ENCODE measurements around the gene DTNBP1.
"Not testable (repeated sequence)": the region's sequence is repeated elsewhere in the genome, so short reads cannot be mapped to it uniquely, and the experiment has no call there.

DTNBP1 gene

DNA sequence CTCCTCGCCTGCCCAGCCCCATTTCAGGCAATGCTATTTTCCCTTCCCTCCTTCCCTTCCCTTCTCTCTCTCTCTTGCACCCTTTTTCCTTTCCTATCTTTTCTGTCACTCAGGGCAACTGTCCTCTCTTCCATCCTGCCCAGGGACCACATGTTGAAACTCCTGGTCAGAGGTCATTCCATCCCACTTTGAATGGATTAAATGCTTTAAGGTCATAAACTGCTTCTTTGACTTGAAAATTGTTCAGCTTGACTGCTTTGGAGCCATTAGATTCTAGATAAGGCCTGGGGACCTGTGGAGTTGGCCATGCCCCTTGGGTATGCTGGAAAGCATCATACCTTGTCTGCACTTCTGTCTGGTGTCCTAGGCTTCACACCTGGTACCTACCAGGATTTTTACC is 106.1 kb downstream of the DTNBP1 start:
- Mint-ChIP-seq H3K4me3 (no peak overlapping the region), H3K36me3 (ENCODE audit: low read depth) (no peaks in the 10 kb centered on the region), H3K27ac (no peak overlapping the region), H3K27me3 (ENCODE audit: low read depth) (no peaks in the 10 kb centered on the region), H3K4me1 (ENCODE audit: low read depth) (peaks cover 2% of the 10 kb centered on the region), H3K9me3 (no peaks in the 10 kb centered on the region)

GRCh38 chr6:15555101-15556038 is 107.5 kb downstream of the DTNBP1 start:
- no peaks in the 10 kb centered on the region for H3K36me3 Mint-ChIP-seq (ENCODE audit: low read depth)
- H3K27me3 Mint-ChIP-seq (ENCODE audit: low read depth) = no peaks in the 10 kb centered on the region
- H3K4me1 Mint-ChIP-seq (ENCODE audit: low read depth) = peaks cover 6% of the 10 kb centered on the region
- no peak overlapping the region for H3K27ac Mint-ChIP-seq
- no peaks in the 10 kb centered on the region for H3K9me3 Mint-ChIP-seq
- H3K4me3 Mint-ChIP-seq = no peak overlapping the region

DNA sequence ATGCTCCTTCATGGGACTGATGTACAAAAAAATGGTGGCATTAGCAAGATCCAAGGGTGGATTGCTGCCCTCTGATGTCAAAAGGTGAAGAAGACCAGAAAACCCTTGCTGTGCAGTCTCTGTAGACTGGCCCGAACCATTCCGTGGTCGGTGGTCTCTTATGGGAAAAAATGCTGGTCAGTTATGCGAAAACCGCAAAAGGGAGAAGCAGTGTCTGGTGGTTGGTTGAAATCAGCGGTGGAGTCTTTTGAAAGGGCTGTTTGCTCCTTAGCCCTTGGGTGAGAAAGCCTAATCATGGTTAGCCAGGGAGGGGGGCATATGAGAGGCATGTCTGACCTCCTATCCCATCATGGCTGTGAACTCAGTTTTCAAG is 108.1 kb downstream of the DTNBP1 start:
- Mint-ChIP-seq H3K9me3 (no peaks in the 10 kb centered on the region), H3K4me3 (no peak overlapping the region), H3K4me1 (ENCODE audit: low read depth) (peaks cover 6% of the 10 kb centered on the region), H3K36me3 (ENCODE audit: low read depth) (no peaks in the 10 kb centered on the region), H3K27me3 (ENCODE audit: low read depth) (no peaks in the 10 kb centered on the region), H3K27ac (no peak overlapping the region)

- Mint-ChIP-seq H3K4me3 (no peak overlapping the region), H3K27ac (no peak overlapping the region), H3K9me3 (no peaks in the 10 kb centered on the region), H3K36me3 (ENCODE audit: low read depth) (no peaks in the 10 kb centered on the region), H3K4me1 (ENCODE audit: low read depth) (peaks cover 6% of the 10 kb centered on the region), H3K27me3 (ENCODE audit: low read depth) (no peaks in the 10 kb centered on the region)
Measured at GRCh38 chr6:15553736-15554294, 109.0 kb downstream of the DTNBP1 start.

GRCh38 chr6:15553031-15553430 is 109.8 kb downstream of the DTNBP1 start:
- peaks cover 6% of the 10 kb centered on the region for H3K4me1 Mint-ChIP-seq (ENCODE audit: low read depth)
- no peak overlapping the region for H3K4me3 Mint-ChIP-seq

DNA sequence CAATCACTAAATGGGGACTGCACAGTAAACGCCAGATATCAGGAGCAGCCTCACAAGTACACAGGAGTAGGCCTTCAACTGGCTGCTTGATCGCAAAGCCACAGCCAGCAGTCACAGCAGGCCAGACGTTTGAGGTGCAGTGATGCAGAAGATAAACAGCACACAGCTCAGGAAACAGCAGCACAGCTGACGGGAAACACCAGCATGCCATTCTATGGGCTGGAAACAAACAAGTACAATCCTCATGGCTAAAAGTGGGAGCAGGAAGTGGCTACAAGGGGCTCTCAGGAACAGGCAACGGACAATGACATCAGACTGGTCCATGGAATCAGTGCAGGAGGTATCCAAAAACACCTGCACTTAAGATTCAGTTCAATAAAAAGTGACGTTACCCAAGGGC is 111.0 kb downstream of the DTNBP1 start:
- no peaks in the 10 kb centered on the region for H3K9me3 Mint-ChIP-seq
- peaks cover 6% of the 10 kb centered on the region for H3K4me1 Mint-ChIP-seq (ENCODE audit: low read depth)
- no peak overlapping the region for H3K4me3 Mint-ChIP-seq
- no peaks in the 10 kb centered on the region for H3K27me3 Mint-ChIP-seq (ENCODE audit: low read depth)
- no peak overlapping the region for H3K27ac Mint-ChIP-seq
- no peaks in the 10 kb centered on the region for H3K36me3 Mint-ChIP-seq (ENCODE audit: low read depth)

More at GRCh38 chr6:15553031-15553430, 109.8 kb downstream of the DTNBP1 start:
- Mint-ChIP-seq H3K9me3 (no peaks in the 10 kb centered on the region), H3K27ac (no peak overlapping the region), H3K27me3 (ENCODE audit: low read depth) (no peaks in the 10 kb centered on the region), H3K36me3 (ENCODE audit: low read depth) (no peaks in the 10 kb centered on the region)

- H3K9me3 Mint-ChIP-seq = no peaks in the 10 kb centered on the region
- H3K36me3 Mint-ChIP-seq (ENCODE audit: low read depth) = no peaks in the 10 kb centered on the region
- no peak overlapping the region for H3K27ac Mint-ChIP-seq
- H3K4me1 Mint-ChIP-seq (ENCODE audit: low read depth) = peaks cover 6% of the 10 kb centered on the region
- no peaks in the 10 kb centered on the region for H3K27me3 Mint-ChIP-seq (ENCODE audit: low read depth)
- H3K4me3 Mint-ChIP-seq = no peak overlapping the region
Measured at GRCh38 chr6:15551262-15551661, 111.6 kb downstream of the DTNBP1 start.

GRCh38 chr6:15550546-15551123 is 112.2 kb downstream of the DTNBP1 start:
- Mint-ChIP-seq H3K4me1 (ENCODE audit: low read depth) (peaks cover 6% of the 10 kb centered on the region), H3K36me3 (ENCODE audit: low read depth) (no peaks in the 10 kb centered on the region), H3K9me3 (no peaks in the 10 kb centered on the region), H3K27me3 (ENCODE audit: low read depth) (no peaks in the 10 kb centered on the region), H3K4me3 (no peak overlapping the region), H3K27ac (no peak overlapping the region)

DNA sequence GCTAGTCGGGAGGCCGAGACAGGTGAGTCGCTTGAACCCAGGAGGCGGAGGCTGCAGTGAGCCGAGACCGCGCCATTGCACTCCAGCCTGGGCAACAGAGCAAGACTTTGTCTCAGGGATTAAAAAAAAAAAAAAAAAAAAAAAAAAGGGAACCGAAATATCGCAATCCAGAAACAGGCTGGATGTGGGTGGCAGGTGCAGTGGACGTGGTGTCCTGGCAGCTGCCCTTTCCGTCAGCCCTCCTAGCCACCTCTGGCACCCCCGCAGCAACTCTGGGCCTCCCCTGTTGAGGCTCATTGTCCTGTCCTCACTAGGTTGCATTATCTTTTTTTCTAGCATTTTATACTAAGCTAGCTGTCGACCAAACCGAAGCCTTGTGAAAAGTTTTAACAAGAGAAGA is 113.5 kb downstream of the DTNBP1 start:
- no peak overlapping the region for H3K4me3 Mint-ChIP-seq
- no peaks in the 10 kb centered on the region for H3K27me3 Mint-ChIP-seq (ENCODE audit: low read depth)
- no peaks in the 10 kb centered on the region for H3K9me3 Mint-ChIP-seq
- no peaks in the 10 kb centered on the region for H3K36me3 Mint-ChIP-seq (ENCODE audit: low read depth)
- peaks cover 6% of the 10 kb centered on the region for H3K4me1 Mint-ChIP-seq (ENCODE audit: low read depth)
- H3K27ac Mint-ChIP-seq = no peak overlapping the region

DNA sequence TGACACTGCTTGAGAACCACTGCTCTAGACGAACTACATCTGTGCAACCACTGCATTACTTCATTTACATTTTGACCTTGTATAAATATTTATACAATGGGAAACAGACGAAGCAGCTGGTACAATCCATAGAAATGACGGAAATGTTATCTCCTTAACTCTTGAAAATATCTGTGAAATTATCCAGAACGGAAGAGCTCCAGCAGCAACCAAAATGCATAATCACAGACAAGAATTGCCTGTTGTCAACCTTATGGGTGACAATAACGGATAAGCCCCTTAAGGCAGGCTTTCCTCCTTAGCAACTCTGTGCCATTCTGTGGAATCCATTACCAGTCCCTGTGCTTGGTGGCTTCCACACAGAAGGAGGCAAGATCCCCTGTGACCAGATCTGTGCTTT is 115.4 kb downstream of the DTNBP1 start:
- no peak overlapping the region for H3K4me3 Mint-ChIP-seq
- H3K9me3 Mint-ChIP-seq = no peaks in the 10 kb centered on the region
- H3K36me3 Mint-ChIP-seq (ENCODE audit: low read depth) = no peaks in the 10 kb centered on the region
- H3K4me1 Mint-ChIP-seq (ENCODE audit: low read depth) = peaks cover 6% of the 10 kb centered on the region
- no peaks in the 10 kb centered on the region for H3K27me3 Mint-ChIP-seq (ENCODE audit: low read depth)
- no peak overlapping the region for H3K27ac Mint-ChIP-seq

DNA sequence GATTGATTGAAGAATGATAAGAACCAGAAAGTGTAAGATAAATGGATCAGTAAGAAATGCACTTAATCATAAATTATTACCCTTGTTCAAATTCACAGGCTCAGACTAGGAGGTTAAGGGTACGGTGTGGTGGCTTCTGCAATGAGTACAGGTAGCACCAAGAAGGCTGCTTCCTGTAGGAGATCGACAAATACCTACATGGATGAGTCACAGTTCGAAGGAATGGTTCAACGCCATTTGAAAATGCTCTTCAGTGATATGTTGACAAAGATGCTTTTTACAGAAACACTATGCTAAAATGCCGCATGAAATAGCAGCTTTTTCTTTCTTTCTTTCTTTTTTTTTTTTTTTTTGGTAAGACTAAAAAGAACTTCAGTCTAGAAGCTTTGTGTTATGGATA is 116.2 kb downstream of the DTNBP1 start:
- Mint-ChIP-seq H3K27ac (no peak overlapping the region), H3K4me1 (ENCODE audit: low read depth) (peaks cover 2% of the 10 kb centered on the region), H3K27me3 (ENCODE audit: low read depth) (no peaks in the 10 kb centered on the region), H3K9me3 (no peaks in the 10 kb centered on the region), H3K4me3 (no peak overlapping the region), H3K36me3 (ENCODE audit: low read depth) (no peaks in the 10 kb centered on the region)

- H3K4me3 Mint-ChIP-seq = no peak overlapping the region
- no peaks in the 10 kb centered on the region for H3K4me1 Mint-ChIP-seq (ENCODE audit: low read depth)
- H3K27ac Mint-ChIP-seq = no peak overlapping the region
- H3K9me3 Mint-ChIP-seq = no peaks in the 10 kb centered on the region
- no peaks in the 10 kb centered on the region for H3K27me3 Mint-ChIP-seq (ENCODE audit: low read depth)
- peaks cover 1% of the 10 kb centered on the region for H3K36me3 Mint-ChIP-seq (ENCODE audit: low read depth)
Measured at GRCh38 chr6:15544321-15544900, 118.4 kb downstream of the DTNBP1 start.

DNA sequence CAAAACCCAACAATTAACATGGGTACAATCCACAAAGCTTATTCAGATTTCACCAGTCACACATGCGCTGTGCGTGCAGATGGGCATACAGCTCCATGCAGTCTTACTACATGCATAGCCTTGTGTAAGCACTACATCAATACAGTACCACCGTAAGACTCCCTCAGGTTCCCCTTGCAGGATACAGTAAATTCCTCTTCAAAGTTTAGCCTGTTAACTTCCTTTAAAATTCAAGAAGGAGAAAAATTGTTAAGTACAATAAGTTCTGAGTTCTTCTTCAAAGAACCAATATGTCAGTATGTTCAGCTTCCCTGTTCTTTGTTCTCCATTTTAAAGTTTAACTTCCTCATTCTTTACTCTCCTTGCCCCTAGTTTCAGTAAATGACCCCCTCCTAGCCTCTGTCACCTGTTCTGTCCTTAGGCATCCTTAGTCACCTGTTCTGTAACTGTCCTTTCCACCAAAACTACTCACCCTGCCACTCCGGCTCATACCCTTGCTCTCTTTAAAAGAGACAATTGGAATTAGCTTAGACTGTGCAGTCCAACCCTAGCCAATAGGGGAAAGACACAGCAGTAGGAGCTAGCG is 119.4 kb downstream of the DTNBP1 start:
- not testable (repeated sequence) for H3K9me3 Mint-ChIP-seq

GRCh38 chr6:15539722-15540270 is 123.0 kb downstream of the DTNBP1 start:
- no peak overlapping the region for H3K4me3 Mint-ChIP-seq
- H3K36me3 Mint-ChIP-seq (ENCODE audit: low read depth) = peaks cover 5% of the 10 kb centered on the region
- no peaks in the 10 kb centered on the region for H3K4me1 Mint-ChIP-seq (ENCODE audit: low read depth)
- H3K27me3 Mint-ChIP-seq (ENCODE audit: low read depth) = no peaks in the 10 kb centered on the region
- no peak overlapping the region for H3K27ac Mint-ChIP-seq
- no peaks in the 10 kb centered on the region for H3K9me3 Mint-ChIP-seq

More for the DNA sequence above, 119.4 kb downstream of the DTNBP1 start:
- H3K36me3 Mint-ChIP-seq (ENCODE audit: low read depth); H3K4me3 Mint-ChIP-seq; H3K27me3 Mint-ChIP-seq (ENCODE audit: low read depth); H3K4me1 Mint-ChIP-seq (ENCODE audit: low read depth); H3K27ac Mint-ChIP-seq: not testable (repeated sequence)

All from T-helper 1 cell treated with Interleukin-12 subunit alpha and Interleukin-12 subunit beta and Interleukin-4 antibody, amounts not matched to agents 30 μg/mL and 1 μg/mL, for 36 hours (primary cell).